ENCODE measurements around the gene SEC16A. TPM values are rescaled to one million over a fixed set of nuclear protein-coding genes. Genes with fewer than 3 reads are reported as not detected.

The SEC16A gene
- total RNA-seq, 4 donors from 2014 or later: 47.7 to 73.8 (median 62.5) TPM

- no peaks in the 10 kb centered on the region for H3K9me3 ChIP-seq
- no peaks in the 10 kb centered on the region for H3K27me3 ChIP-seq
- DNase-seq: no peak
- intact Hi-C loops (cut with DNase I): no loop called here
- H3K4me3 ChIP-seq (replicated peaks in 1 of 3): no peak overlapping the region
- WGBS, 2 donors: 92 to 94% methylated on average over 34 of the region's 43 CpGs
- H3K4me1 ChIP-seq: no peaks in the 10 kb centered on the region
- H3K27ac ChIP-seq: no peak overlapping the region
- no peak for TF ChIP-seq CTCF (IDR thresholded peaks at IDR 0.05)
- no peak for TF ChIP-seq POLR2A (IDR thresholded peaks at IDR 0.05)
- H3K36me3 ChIP-seq: peaks cover 81 to 88% of the 10 kb centered on the region in 2 donors
These were observed 27.5 kb downstream of the SEC16A start for GRCh38 chr9:136455043-136456002.

- Histone ChIP-seq H3K27ac (no peak overlapping the region), H3K4me3 (replicated peaks in 1 of 3) (no peak overlapping the region), H3K9me3 (no peaks in the 10 kb centered on the region), H3K36me3 (peaks cover 76 to 86% of the 10 kb centered on the region in 2 donors), H3K4me1 (no peaks in the 10 kb centered on the region), H3K27me3 (no peaks in the 10 kb centered on the region)
- TF ChIP-seq CTCF (IDR thresholded peaks at IDR 0.05): no peak
- TF ChIP-seq POLR2A (IDR thresholded peaks at IDR 0.05): no peak
- intact Hi-C loops (cut with DNase I): no loop called here
- DNase-seq: no peak
- 94 to 96% methylated on average over 25 of the region's 25 CpGs for WGBS, 2 donors
These were observed 28.6 kb downstream of the SEC16A start for GRCh38 chr9:136454026-136454796.

- TF ChIP-seq POLR2A (IDR thresholded peaks at IDR 0.05) (no peak), CTCF (IDR thresholded peaks at IDR 0.05) (no peak)
- no peaks in the 10 kb centered on the region for H3K27me3 ChIP-seq
- no peaks in the 10 kb centered on the region for H3K4me1 ChIP-seq
- H3K36me3 ChIP-seq: peaks cover 75 to 78% of the 10 kb centered on the region in 2 donors
- intact Hi-C loops (cut with DNase I): no loop called here
- no peaks in the 10 kb centered on the region for H3K9me3 ChIP-seq
- 91 to 95% methylated on average over 11 of the region's 11 CpGs for WGBS, 2 donors
- H3K27ac ChIP-seq: no peak overlapping the region
- H3K4me3 ChIP-seq (replicated peaks in 1 of 3): no peak overlapping the region
- DNase-seq: no peak
These were observed 29.5 kb downstream of the SEC16A start for GRCh38 chr9:136453326-136453725.

GRCh38 chr9:136451221-136451877 is 31.5 kb downstream of the SEC16A start:
- DNase-seq: no peak
- H3K27me3 ChIP-seq: no peaks in the 10 kb centered on the region
- H3K36me3 ChIP-seq: peaks cover 75 to 79% of the 10 kb centered on the region in 2 donors
- no peak overlapping the region for H3K4me3 ChIP-seq (replicated peaks in 1 of 3)
- no peaks in the 10 kb centered on the region for H3K9me3 ChIP-seq
- TF ChIP-seq CTCF (IDR thresholded peaks at IDR 0.05) (no peak), POLR2A (IDR thresholded peaks at IDR 0.05) (no peak)
- no peak overlapping the region for H3K27ac ChIP-seq
- WGBS, 2 donors: 90 to 91% methylated on average over 18 to 24 of the region's 26 CpGs
- H3K4me1 ChIP-seq: no peaks in the 10 kb centered on the region
- intact Hi-C loops (cut with DNase I): no loop called here

Data from thyroid gland (tissue), 4 donors.